ENCODE measurements around the gene GLRX. TPM values are rescaled to one million over a fixed set of nuclear protein-coding genes. Genes with fewer than 3 reads are reported as not detected.

The GLRX gene
- total and polyA plus RNA-seq, 10 of the 15 experiments (the other 5 are each of a cell fraction or from before 2014, with no cell fraction given): 63.0 to 366 (median 186) TPM

DNA sequence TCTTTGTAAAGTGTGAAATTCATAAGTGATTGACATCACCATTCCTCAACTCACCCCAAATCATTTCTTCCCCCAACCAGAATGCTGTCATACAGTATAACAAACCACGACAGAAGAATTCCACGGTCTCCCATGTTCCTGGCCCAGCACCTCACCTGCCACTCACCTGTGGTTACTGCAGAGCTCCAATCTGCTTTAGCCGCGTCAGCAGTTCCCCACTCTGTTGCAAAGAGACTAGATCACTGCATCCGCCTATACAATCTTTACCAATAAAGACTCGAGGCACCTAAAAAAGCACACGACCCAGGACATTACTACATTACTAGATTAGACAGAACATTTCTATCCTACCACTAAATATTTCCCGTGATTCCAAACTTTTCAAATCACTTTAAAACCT lies 6.2 kb downstream of the GLRX start:
- H3K27me3 ChIP-seq (replicated peaks in 1 of 2; ENCODE audit: control insufficient read depth in 2 of 2, insufficient read depth in 2 of 2, low read length in 1 of 2): no peaks in the 10 kb centered on the region
- in situ Hi-C loops (cut with MboI) (no loop called here), intact Hi-C loops (cut with micrococcal nuclease; ENCODE audit: unreplicated experiment) (no loop called here)
- BruUV-seq (replicated peaks): no TSS peak
- peaks cover 7% of the 10 kb centered on the region; the same call in 1 of the 2 replicates for H3K4me1 ChIP-seq (ENCODE audit: control insufficient read depth, insufficient read depth, low read length)
- ChIA-PET CTCF (interaction anchor here (1.2 to 11.4 kb wide), 3 partner anchors 22 to 33 kb away, joined by 3 to 145 read pairs (median 102); no protein-coding TSS in a partner anchor), POLR2A (interaction anchor here (0.8 to 10.1 kb wide), 5 partner anchors 7 to 29 kb away, joined by 4 to 153 read pairs (median 4); no protein-coding TSS in a partner anchor), RAD21 (ENCODE audit: unreplicated experiment) (interaction anchor here (1.1 to 12.7 kb wide), 4 partner anchors 9 to 35 kb away, joined by 3 to 186 read pairs (median 27); no protein-coding TSS in a partner anchor), SMC1A (ENCODE audit: uncharacterized antibody, unreplicated experiment) (interaction anchor here (1.2 to 15.2 kb wide), 5 partner anchors 9 to 35 kb away, joined by 4 to 320 read pairs (median 62); no protein-coding TSS in a partner anchor)
- peaks cover 2 to 24% of the 10 kb centered on the region in 2 experiments for H3K36me3 ChIP-seq (ENCODE audit: control insufficient read depth in 2 of 2, insufficient read depth in 2 of 2, low read length in 1 of 2)
- peaks cover 51% of the 10 kb centered on the region for H3K79me2 ChIP-seq (ENCODE audit: control insufficient read depth, insufficient read depth, low read length)
- ATAC-seq: no peak
- H2AFZ ChIP-seq (ENCODE audit: control insufficient read depth, low read depth, low read length): no peak overlapping the region
- H3K4me3 ChIP-seq: peak overlapping the region; percentile 3; the same call in 1 of the 2 replicates
- FAIRE-seq: no peak
- H3K9ac ChIP-seq (ENCODE audit: control insufficient read depth, insufficient read depth, low read length): no peak overlapping the region
- WGBS (ENCODE audit: insufficient coverage, insufficient replicate concordance, low lambda C conversion rate, missing lambda C conversion rate): 90% methylated on average over 8 of the region's 8 CpGs
- H3K9me3 ChIP-seq (replicated peaks; ENCODE audit: control insufficient read depth, insufficient read depth, low read length): no peaks in the 10 kb centered on the region
- H3K4me2 ChIP-seq (ENCODE audit: control insufficient read depth, insufficient read depth): no peak overlapping the region
- no peaks in the 10 kb centered on the region for H4K20me1 ChIP-seq (ENCODE audit: control insufficient read depth, insufficient read depth)
- no peak for DNase-seq (ENCODE audit: low read depth, low spot score)
- H3K27ac ChIP-seq (ENCODE audit: control insufficient read depth, insufficient read depth): no peak overlapping the region
- no peak for TF ChIP-seq STAT1 (conservative IDR thresholded peaks at IDR 0.05)
- TF ChIP-seq, protein P1, sequence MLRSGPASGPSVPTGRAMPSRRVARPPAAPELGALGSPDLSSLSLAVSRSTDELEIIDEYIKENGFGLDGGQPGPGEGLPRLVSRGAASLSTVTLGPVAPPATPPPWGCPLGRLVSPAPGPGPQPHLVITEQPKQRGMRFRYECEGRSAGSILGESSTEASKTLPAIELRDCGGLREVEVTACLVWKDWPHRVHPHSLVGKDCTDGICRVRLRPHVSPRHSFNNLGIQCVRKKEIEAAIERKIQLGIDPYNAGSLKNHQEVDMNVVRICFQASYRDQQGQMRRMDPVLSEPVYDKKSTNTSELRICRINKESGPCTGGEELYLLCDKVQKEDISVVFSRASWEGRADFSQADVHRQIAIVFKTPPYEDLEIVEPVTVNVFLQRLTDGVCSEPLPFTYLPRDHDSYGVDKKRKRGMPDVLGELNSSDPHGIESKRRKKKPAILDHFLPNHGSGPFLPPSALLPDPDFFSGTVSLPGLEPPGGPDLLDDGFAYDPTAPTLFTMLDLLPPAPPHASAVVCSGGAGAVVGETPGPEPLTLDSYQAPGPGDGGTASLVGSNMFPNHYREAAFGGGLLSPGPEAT (IDR thresholded peaks at IDR 0.05; ENCODE audit: low read depth): no peak
- no peak for TF ChIP-seq PAX8 (IDR thresholded peaks at IDR 0.05)
- TF ChIP-seq CREM (IDR thresholded peaks at IDR 0.05; ENCODE audit: low read depth): no peak
- TF ChIP-seq ZNF384 (IDR thresholded peaks at IDR 0.05; ENCODE audit: borderline replicate concordance, low read depth, low read length): no peak
- no peak for TF ChIP-seq HDGF (IDR thresholded peaks at IDR 0.05)
- no peak for TF ChIP-seq FOS (IDR thresholded peaks at IDR 0.05; ENCODE audit: borderline replicate concordance, extremely low read depth, insufficient read length)
- TF ChIP-seq ATF7 (IDR thresholded peaks at IDR 0.05; ENCODE audit: low read depth): no peak
- no peak for TF ChIP-seq BCL11A (IDR thresholded peaks at IDR 0.05; ENCODE audit: low read depth, low read length)
- no peak for TF ChIP-seq NBN (IDR thresholded peaks at IDR 0.05)
- TF ChIP-seq PAX5 (IDR thresholded peaks at IDR 0.05; ENCODE audit: borderline replicate concordance, low read depth, low read length): no peak
- no peak for TF ChIP-seq TCF12 (IDR thresholded peaks at IDR 0.05; ENCODE audit: low read depth, low read length)
- TF ChIP-seq, protein P2, sequence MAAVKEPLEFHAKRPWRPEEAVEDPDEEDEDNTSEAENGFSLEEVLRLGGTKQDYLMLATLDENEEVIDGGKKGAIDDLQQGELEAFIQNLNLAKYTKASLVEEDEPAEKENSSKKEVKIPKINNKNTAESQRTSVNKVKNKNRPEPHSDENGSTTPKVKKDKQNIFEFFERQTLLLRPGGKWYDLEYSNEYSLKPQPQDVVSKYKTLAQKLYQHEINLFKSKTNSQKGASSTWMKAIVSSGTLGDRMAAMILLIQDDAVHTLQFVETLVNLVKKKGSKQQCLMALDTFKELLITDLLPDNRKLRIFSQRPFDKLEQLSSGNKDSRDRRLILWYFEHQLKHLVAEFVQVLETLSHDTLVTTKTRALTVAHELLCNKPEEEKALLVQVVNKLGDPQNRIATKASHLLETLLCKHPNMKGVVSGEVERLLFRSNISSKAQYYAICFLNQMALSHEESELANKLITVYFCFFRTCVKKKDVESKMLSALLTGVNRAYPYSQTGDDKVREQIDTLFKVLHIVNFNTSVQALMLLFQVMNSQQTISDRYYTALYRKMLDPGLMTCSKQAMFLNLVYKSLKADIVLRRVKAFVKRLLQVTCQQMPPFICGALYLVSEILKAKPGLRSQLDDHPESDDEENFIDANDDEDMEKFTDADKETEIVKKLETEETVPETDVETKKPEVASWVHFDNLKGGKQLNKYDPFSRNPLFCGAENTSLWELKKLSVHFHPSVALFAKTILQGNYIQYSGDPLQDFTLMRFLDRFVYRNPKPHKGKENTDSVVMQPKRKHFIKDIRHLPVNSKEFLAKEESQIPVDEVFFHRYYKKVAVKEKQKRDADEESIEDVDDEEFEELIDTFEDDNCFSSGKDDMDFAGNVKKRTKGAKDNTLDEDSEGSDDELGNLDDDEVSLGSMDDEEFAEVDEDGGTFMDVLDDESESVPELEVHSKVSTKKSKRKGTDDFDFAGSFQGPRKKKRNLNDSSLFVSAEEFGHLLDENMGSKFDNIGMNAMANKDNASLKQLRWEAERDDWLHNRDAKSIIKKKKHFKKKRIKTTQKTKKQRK (IDR thresholded peaks at IDR 0.05; ENCODE audit: low read depth, low read length): no peak
- TF ChIP-seq, protein P3, sequence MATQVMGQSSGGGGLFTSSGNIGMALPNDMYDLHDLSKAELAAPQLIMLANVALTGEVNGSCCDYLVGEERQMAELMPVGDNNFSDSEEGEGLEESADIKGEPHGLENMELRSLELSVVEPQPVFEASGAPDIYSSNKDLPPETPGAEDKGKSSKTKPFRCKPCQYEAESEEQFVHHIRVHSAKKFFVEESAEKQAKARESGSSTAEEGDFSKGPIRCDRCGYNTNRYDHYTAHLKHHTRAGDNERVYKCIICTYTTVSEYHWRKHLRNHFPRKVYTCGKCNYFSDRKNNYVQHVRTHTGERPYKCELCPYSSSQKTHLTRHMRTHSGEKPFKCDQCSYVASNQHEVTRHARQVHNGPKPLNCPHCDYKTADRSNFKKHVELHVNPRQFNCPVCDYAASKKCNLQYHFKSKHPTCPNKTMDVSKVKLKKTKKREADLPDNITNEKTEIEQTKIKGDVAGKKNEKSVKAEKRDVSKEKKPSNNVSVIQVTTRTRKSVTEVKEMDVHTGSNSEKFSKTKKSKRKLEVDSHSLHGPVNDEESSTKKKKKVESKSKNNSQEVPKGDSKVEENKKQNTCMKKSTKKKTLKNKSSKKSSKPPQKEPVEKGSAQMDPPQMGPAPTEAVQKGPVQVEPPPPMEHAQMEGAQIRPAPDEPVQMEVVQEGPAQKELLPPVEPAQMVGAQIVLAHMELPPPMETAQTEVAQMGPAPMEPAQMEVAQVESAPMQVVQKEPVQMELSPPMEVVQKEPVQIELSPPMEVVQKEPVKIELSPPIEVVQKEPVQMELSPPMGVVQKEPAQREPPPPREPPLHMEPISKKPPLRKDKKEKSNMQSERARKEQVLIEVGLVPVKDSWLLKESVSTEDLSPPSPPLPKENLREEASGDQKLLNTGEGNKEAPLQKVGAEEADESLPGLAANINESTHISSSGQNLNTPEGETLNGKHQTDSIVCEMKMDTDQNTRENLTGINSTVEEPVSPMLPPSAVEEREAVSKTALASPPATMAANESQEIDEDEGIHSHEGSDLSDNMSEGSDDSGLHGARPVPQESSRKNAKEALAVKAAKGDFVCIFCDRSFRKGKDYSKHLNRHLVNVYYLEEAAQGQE (IDR thresholded peaks at IDR 0.05; ENCODE audit: low read depth, low read length): no peak
- TF ChIP-seq MEF2A (IDR thresholded peaks at IDR 0.05; ENCODE audit: insufficient read depth, low read depth, low read length): no peak
- no peak for TF ChIP-seq CBFB (IDR thresholded peaks at IDR 0.05; ENCODE audit: low read depth)
